PC-9 (cell line): ENCODE results near the gene KIF6. TPM values are rescaled to one million over a fixed set of nuclear protein-coding genes. Genes with fewer than 3 reads are reported as not detected.

Experiments used
- BruUV-seq: library from RNA; stranded (reverse); fragments of 400-500 nt; replicated peaks from 2 replicates; lab custom pipeline; 2021; lab: Mats Ljungman, UMichigan
- CTCF ChIA-PET: fragments of 300-600 bp; sonication (Branson Sonifier 250); formaldehyde crosslinking; loops from one replicate; lab custom pipeline; 2022; ENCODE audit warnings: antibody characterized with exemption; lab: Charles Lee
- POLR2A ChIA-PET: fragments of 300-600 bp; sonication (Branson Sonifier 250); formaldehyde crosslinking; loops from one replicate; lab custom pipeline; 2022; ENCODE audit warnings: antibody characterized with exemption; ENCODE audit not compliant: unreplicated experiment; lab: Charles Lee
- DNase-seq, 2 experiments: peaks; one replicate each; pipeline versions ENCODE4 v3.0.0 to v3.0.0-alpha.2; 2015 to 2022; ENCODE audit warnings: mixed read lengths in 1 of 2
- H2AFZ ChIP-seq: fragments of 200-600 bp; sonication (generic); 2 replicates; pipeline ENCODE4 v1.8.1; 2017; ENCODE audit warnings: antibody characterized with exemption
- H3F3A ChIP-seq: fragments of 200-600 bp; sonication (generic); 2 replicates; pipeline ENCODE4 v1.8.1; 2017; ENCODE audit warnings: antibody characterized with exemption, mild to moderate bottlenecking, low read depth; ENCODE audit not compliant: insufficient read depth
- H3K27ac ChIP-seq: fragments of 200-600 bp; sonication (generic); 2 replicates; pipeline ENCODE4 v1.6.1; 2016; ENCODE audit warnings: mixed run types
- H3K27me3 ChIP-seq: fragments of 200-600 bp; sonication (generic); 2 replicates; pipeline ENCODE4 v1.6.1; 2016; ENCODE audit warnings: low read depth, mixed run types; ENCODE audit not compliant: insufficient read depth
- H3K36me3 ChIP-seq: fragments of 200-600 bp; sonication (generic); 2 replicates; pipeline ENCODE4 v1.6.1; 2016; ENCODE audit warnings: low read depth, mixed run types
- H3K4me1 ChIP-seq: fragments of 200-600 bp; sonication (generic); replicated peaks from 2 replicates; pipeline ENCODE4 v1.6.1; 2016; ENCODE audit warnings: mixed run types; ENCODE audit not compliant: insufficient read depth
- H3K4me2 ChIP-seq: fragments of 200-600 bp; sonication (generic); 2 replicates; pipeline ENCODE4 v1.6.1; 2017; ENCODE audit warnings: mixed run types
- H3K4me3 ChIP-seq: fragments of 200-600 bp; sonication (generic); 2 replicates; pipeline ENCODE4 v1.6.1; 2016; ENCODE audit warnings: mixed run types
- H3K79me2 ChIP-seq: fragments of 200-600 bp; sonication (generic); 2 replicates; pipeline ENCODE4 v1.6.1; 2017; ENCODE audit warnings: low read depth, mixed run types
- H3K9me2 ChIP-seq: fragments of 200-600 bp; sonication (generic); 2 replicates; pipeline ENCODE4 v1.8.1; 2017; ENCODE audit warnings: mild to moderate bottlenecking; ENCODE audit not compliant: insufficient read depth
- H3K9me3 ChIP-seq: fragments of 200-600 bp; sonication (generic); 2 replicates; pipeline ENCODE4 v1.8.1; 2016; ENCODE audit warnings: low read depth; ENCODE audit not compliant: insufficient read depth
- H4K20me1 ChIP-seq: fragments of 200-600 bp; sonication (generic); 2 replicates; pipeline ENCODE4 v1.8.1; 2017; ENCODE audit not compliant: insufficient read depth
- CTCF ChIP-seq: fragments of 200-600 bp; sonication (generic); conservative IDR thresholded peaks from 2 replicates; pipeline ENCODE4 v1.6.1; 2017; ENCODE audit warnings: mixed run types, antibody characterized with exemption, mild to moderate bottlenecking, moderate library complexity
- EZH2 ChIP-seq: fragments of 200-600 bp; sonication (generic); IDR thresholded peaks from 2 replicates; pipeline ENCODE4 v1.8.0; 2017; ENCODE audit warnings: antibody characterized with exemption, low read depth
- intact Hi-C: fragments of 100-400 bp; cut with micrococcal nuclease; formaldehyde crosslinking; loops from one replicate; pipeline ENCODE4 v1.10.0; 2022; ENCODE audit not compliant: unreplicated experiment
- total RNA-seq: library from RNA; stranded (reverse); gene quantifications from 2 replicates; pipeline ENCODE4 v1.2.3, GENCODE V29; 2021

The KIF6 gene
- total RNA-seq, 1 experiment from 2014 or later, result not detected

- no TSS peak for BruUV-seq
- Histone ChIP-seq H3K27me3 (peaks cover 51% of the 10 kb centered on the region), H3K4me1 (no peaks in the 10 kb centered on the region), H3K4me2 (no peak overlapping the region), H3K9me2 (no peaks in the 10 kb centered on the region), H3K4me3 (no peak overlapping the region), H3K79me2 (no peaks in the 10 kb centered on the region), H3F3A (no peaks in the 10 kb centered on the region), H3K9me3 (no peaks in the 10 kb centered on the region), H3K36me3 (no peaks in the 10 kb centered on the region), H3K27ac (no peak overlapping the region), H2AFZ (no peak overlapping the region), H4K20me1 (no peaks in the 10 kb centered on the region)
- intact Hi-C loops, result no loop called here
- TF ChIP-seq EZH2 (no peak), CTCF (no peak)
- ChIA-PET CTCF (no interaction called here), POLR2A (no interaction called here)
- no peak for DNase-seq
These were observed 412.2 kb downstream of the KIF6 start for GRCh38 chr6:39312912-39313525.

- Histone ChIP-seq H3K9me3 (no peaks in the 10 kb centered on the region), H3K27me3 (peaks cover 26% of the 10 kb centered on the region), H3K36me3 (no peaks in the 10 kb centered on the region), H2AFZ (no peak overlapping the region), H3K27ac (no peak overlapping the region), H3F3A (no peaks in the 10 kb centered on the region), H3K4me3 (no peak overlapping the region), H3K4me2 (no peak overlapping the region), H4K20me1 (no peaks in the 10 kb centered on the region), H3K4me1 (no peaks in the 10 kb centered on the region), H3K79me2 (no peaks in the 10 kb centered on the region), H3K9me2 (no peaks in the 10 kb centered on the region)
- ChIA-PET POLR2A (no interaction called here), CTCF (interaction anchor here (0.6 to 0.7 kb wide), 2 partner anchors 54 to 438 kb away, joined by 4 to 12 read pairs; no protein-coding TSS in a partner anchor)
- TF ChIP-seq EZH2, result no peak
- TF ChIP-seq CTCF, result no peak
- no TSS peak for BruUV-seq
- DNase-seq, result no peak
- intact Hi-C loops, result loop anchor here (2.0 kb wide), 1 partner anchor 338 kb away; no protein-coding TSS in a partner anchor
These were observed 414.7 kb downstream of the KIF6 start for GRCh38 chr6:39310542-39310941.

- peak; percentile 54 to 79 for DNase-seq
- peaks cover 24% of the 10 kb centered on the region for H3K27me3 ChIP-seq
- TF ChIP-seq EZH2 (no peak), CTCF (peak; percentile 97)
- H2AFZ ChIP-seq, result no peak overlapping the region
- H3K27ac ChIP-seq, result no peak overlapping the region
- no peak overlapping the region for H3K4me2 ChIP-seq
- no peaks in the 10 kb centered on the region for H3K4me1 ChIP-seq
- H3K79me2 ChIP-seq, result no peaks in the 10 kb centered on the region
- H3K9me2 ChIP-seq, result no peaks in the 10 kb centered on the region
- no peak overlapping the region for H3K4me3 ChIP-seq
- CTCF ChIA-PET, result interaction anchor here (0.6 kb wide), 1 partner anchor 53 kb away, joined by 12 read pairs; no protein-coding TSS in a partner anchor
- BruUV-seq, result no TSS peak
- POLR2A ChIA-PET, result no interaction called here
- H4K20me1 ChIP-seq, result no peaks in the 10 kb centered on the region
- H3K36me3 ChIP-seq, result no peaks in the 10 kb centered on the region
- intact Hi-C loops, result loop anchor here (2.0 kb wide), 1 partner anchor 337 kb away; no protein-coding TSS in a partner anchor
- no peaks in the 10 kb centered on the region for H3F3A ChIP-seq
- no peaks in the 10 kb centered on the region for H3K9me3 ChIP-seq
These were observed 415.2 kb downstream of the KIF6 start for GRCh38 chr6:39309942-39310531.
